ENCODE measurements around the gene ZNF90. TPM values are rescaled to one million over a fixed set of nuclear protein-coding genes. Genes with fewer than 3 reads are reported as not detected.

The ZNF90 gene
- total and polyA plus RNA-seq, 12 donors: 0.47 to 2.4 (median 0.75) TPM

GRCh38 chr19:20154636-20155035, 76.8 kb downstream of the ZNF90 start:
- WGBS, 2 donors: 69 to 73% methylated on average over 4 of the region's 4 CpGs

GRCh38 chr19:20162821-20163220, 85.0 kb downstream of the ZNF90 start:
- Histone ChIP-seq H3K36me3 (no peaks in the 10 kb centered on the region), H3K4me3 (no peak overlapping the region), H3K4me1 (peaks cover 0 to 7% (median 3%) of the 10 kb centered on the region in 9 donors), H3K27me3 (no peaks in the 10 kb centered on the region), H3K27ac (no peak overlapping the region), H3K9me3 (peaks cover 0 to 22% (median 0%) of the 10 kb centered on the region in 11 donors)
- 63 to 65% methylated on average over 3 of the region's 3 CpGs for WGBS, 2 donors
- TF ChIP-seq CTCF (IDR thresholded peaks at IDR 0.05): no peak
- ATAC-seq: no peak
- intact Hi-C loops (cut with DNase I): loop anchor here in 3 of 10 donors (10.0 kb wide), 3 partner anchors 88 to 118 kb away; partner anchors contain the start of gene ZNF90 (in 1 of the 3)
- peak in 1 of 2 donors; percentile 16 for DNase-seq

More at GRCh38 chr19:20154636-20155035, 76.8 kb downstream of the ZNF90 start:
- intact Hi-C loops (cut with DNase I): no loop called here
- Histone ChIP-seq H3K36me3 (no peaks in the 10 kb centered on the region), H3K4me3 (no peak overlapping the region), H3K27me3 (no peaks in the 10 kb centered on the region), H3K4me1 (no peaks in the 10 kb centered on the region), H3K27ac (no peak overlapping the region), H3K9me3 (peaks cover 0 to 11% (median 0%) of the 10 kb centered on the region in 11 donors)
- no peak for ATAC-seq
- no peak for TF ChIP-seq CTCF (IDR thresholded peaks at IDR 0.05)
- DNase-seq: no peak

- peaks cover 0 to 17% (median 9%) of the 10 kb centered on the region in 9 donors for H3K4me1 ChIP-seq
- no peak for DNase-seq
- no peak for ATAC-seq
- WGBS, 2 donors: 87 to 97% methylated on average over 1 of the region's 1 CpG
- H3K4me3 ChIP-seq: no peak overlapping the region
- peaks cover 0 to 22% (median 0%) of the 10 kb centered on the region in 11 donors for H3K9me3 ChIP-seq
- no peak for TF ChIP-seq CTCF (IDR thresholded peaks at IDR 0.05)
- H3K27ac ChIP-seq: no peak overlapping the region
- intact Hi-C loops (cut with DNase I): loop anchor here in 3 of 10 donors (10.0 kb wide), 3 partner anchors 90 to 120 kb away; partner anchors contain the start of gene ZNF90 (in 1 of the 3)
- H3K27me3 ChIP-seq: no peaks in the 10 kb centered on the region
- H3K36me3 ChIP-seq: peaks cover 0 to 4% (median 0%) of the 10 kb centered on the region in 9 donors
These were observed 86.7 kb downstream of the ZNF90 start for GRCh38 chr19:20164456-20164855.

GRCh38 chr19:20165971-20166592, 88.3 kb downstream of the ZNF90 start:
- Histone ChIP-seq H3K9me3 (peaks cover 0 to 22% (median 0%) of the 10 kb centered on the region in 11 donors), H3K4me3 (no peak overlapping the region), H3K4me1 (peaks cover 0 to 17% (median 9%) of the 10 kb centered on the region in 9 donors), H3K36me3 (peaks cover 0 to 19% (median 0%) of the 10 kb centered on the region in 9 donors), H3K27ac (no peak overlapping the region), H3K27me3 (no peaks in the 10 kb centered on the region)
- 75 to 85% methylated on average over 7 of the region's 7 CpGs for WGBS, 2 donors
- intact Hi-C loops (cut with DNase I): loop anchor here in 3 of 10 donors (10.0 kb wide), 3 partner anchors 91 to 121 kb away; partner anchors contain the start of gene ZNF90 (in 1 of the 3)
- no peak for TF ChIP-seq CTCF (IDR thresholded peaks at IDR 0.05)
- DNase-seq: no peak
- ATAC-seq: no peak
